ENCODE measurements around the gene KCNMA1.

Gene KCNMA1

GRCh38 chr10:76976142-76976541, 661.5 kb downstream of the KCNMA1 start:
- DNase-seq (ENCODE audit: low read depth), result no peak

GRCh38 chr10:76975126-76975525, 662.5 kb downstream of the KCNMA1 start:
- no peak for DNase-seq (ENCODE audit: low read depth)

GRCh38 chr10:76974017-76974691, 663.5 kb downstream of the KCNMA1 start:
- DNase-seq (ENCODE audit: low read depth), result no peak

- DNase-seq (ENCODE audit: low read depth), result no peak
These were observed 664.3 kb downstream of the KCNMA1 start for GRCh38 chr10:76973091-76974016.

- no peak for DNase-seq (ENCODE audit: low read depth)
These were observed 665.1 kb downstream of the KCNMA1 start for GRCh38 chr10:76972541-76972940.

GRCh38 chr10:76971547-76972170, 665.9 kb downstream of the KCNMA1 start:
- DNase-seq (ENCODE audit: low read depth), result no peak

- no peak for DNase-seq (ENCODE audit: low read depth)
These were observed 666.7 kb downstream of the KCNMA1 start for GRCh38 chr10:76970711-76971519.

GRCh38 chr10:76969366-76969948, 668.2 kb downstream of the KCNMA1 start:
- DNase-seq (ENCODE audit: low read depth), result no peak

GRCh38 chr10:76968483-76968882, 669.1 kb downstream of the KCNMA1 start:
- no peak for DNase-seq (ENCODE audit: low read depth)

- DNase-seq (ENCODE audit: low read depth), result no peak
These were observed 674.8 kb downstream of the KCNMA1 start for GRCh38 chr10:76962851-76963250.

- no peak for DNase-seq (ENCODE audit: low read depth)
These were observed 675.8 kb downstream of the KCNMA1 start for GRCh38 chr10:76961841-76962240.

GRCh38 chr10:76959111-76959510, 678.5 kb downstream of the KCNMA1 start:
- no peak for DNase-seq (ENCODE audit: low read depth)

- DNase-seq (ENCODE audit: low read depth), result no peak
These were observed 682.8 kb downstream of the KCNMA1 start for GRCh38 chr10:76954838-76955237.

- no peak for DNase-seq (ENCODE audit: low read depth)
These were observed 687.3 kb downstream of the KCNMA1 start for GRCh38 chr10:76950354-76950753.

- no peak for DNase-seq (ENCODE audit: low read depth)
These were observed 691.3 kb downstream of the KCNMA1 start for GRCh38 chr10:76946270-76946669.

- no peak for DNase-seq (ENCODE audit: low read depth)
These were observed 692.4 kb downstream of the KCNMA1 start for GRCh38 chr10:76945166-76945565.

GRCh38 chr10:76944640-76945039, 693.0 kb downstream of the KCNMA1 start:
- no peak for DNase-seq (ENCODE audit: low read depth)

- DNase-seq (ENCODE audit: low read depth), result no peak
These were observed 694.8 kb downstream of the KCNMA1 start for GRCh38 chr10:76942628-76943416.

GRCh38 chr10:76939933-76940468, 697.6 kb downstream of the KCNMA1 start:
- DNase-seq (ENCODE audit: low read depth), result no peak

GRCh38 chr10:76937181-76937600, 700.4 kb downstream of the KCNMA1 start:
- no peak for DNase-seq (ENCODE audit: low read depth)

All from stimulated activated CD8-positive, alpha-beta memory T cell treated with anti-CD3 and anti-CD28 coated beads, Interleukin-12 subunit alpha, Interleukin-12 subunit beta, amount 100 ng/mL, for 1 hour (primary cell).